ENCODE results near the gene ZSCAN9. TPM values are rescaled to one million over a fixed set of nuclear protein-coding genes. Genes with fewer than 3 reads are reported as not detected.

ZSCAN9 gene
- total and polyA plus RNA-seq, 2 of the 8 experiments (the other 6 are each of a cell fraction or from before 2014, with no cell fraction given), result 10.8 to 13.6 TPM

DNA sequence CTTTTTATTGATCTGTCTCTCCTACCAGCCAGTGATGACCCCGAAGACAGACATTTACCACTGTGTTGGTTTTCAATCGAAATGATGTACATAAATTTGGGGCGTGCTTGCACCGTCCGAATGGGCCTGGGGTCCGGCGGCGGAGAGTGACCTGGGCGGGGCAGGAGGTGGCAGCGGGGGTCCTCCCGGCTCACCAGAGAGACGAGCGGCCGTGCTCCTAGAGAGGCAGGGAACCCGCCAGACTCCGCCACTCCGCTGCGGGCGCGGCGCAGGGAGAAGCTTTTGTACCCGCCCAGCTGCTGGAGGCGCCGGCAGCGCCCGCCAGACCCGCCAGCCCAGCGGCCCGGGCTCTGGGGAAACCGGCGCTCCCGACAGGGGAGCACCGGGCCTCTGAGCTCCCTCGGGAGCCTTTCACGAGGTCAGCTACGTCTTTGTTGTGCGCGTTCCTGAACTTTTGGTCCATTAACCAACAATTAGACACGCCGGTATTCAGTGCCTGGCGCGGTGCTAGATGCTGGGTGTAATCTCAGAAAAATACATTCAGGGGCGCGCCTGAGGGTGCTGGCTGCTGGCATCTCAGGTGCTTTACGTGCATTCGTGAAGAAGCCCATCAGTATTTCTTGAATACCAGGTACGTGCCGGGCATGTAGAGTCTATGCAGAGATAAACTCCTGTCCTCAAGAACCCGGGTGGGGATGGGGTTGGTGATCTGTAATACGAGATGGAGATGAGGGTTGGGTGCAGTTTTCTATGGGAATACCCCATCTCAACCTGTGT, 56.4 kb downstream of the ZSCAN9 start, which contains the start of gene PGBD1 (continued):
- TF ChIP-seq SIN3A (conservative IDR thresholded peaks at IDR 0.05 in 1 of 2, IDR thresholded peaks at IDR 0.05 in 1 of 2; ENCODE audit: low read depth in 1 of 2, low read length in 2 of 2) (peak; percentile 60 to 92; a peak in 2 of 4 replicates), PHF8 (conservative IDR thresholded peaks at IDR 0.05; ENCODE audit: low read depth, low read length) (peak; percentile 81), EGR1 (IDR thresholded peaks at IDR 0.05; ENCODE audit: borderline replicate concordance, low read depth, low read length) (peak; percentile 13; the same call in 1 of the 2 replicates), YY1 (IDR thresholded peaks at IDR 0.05; ENCODE audit: low read depth, low read length) (0 out of 2 replicates have a peak, but pooled peaks have one; percentile 19), JUND (IDR thresholded peaks at IDR 0.05; ENCODE audit: low read length) (no peak), RBBP5 (IDR thresholded peaks at IDR 0.05; ENCODE audit: borderline replicate concordance, low read depth, low read length) (peak; percentile 88; the same call in 1 of the 2 replicates), EP300 (IDR thresholded peaks at IDR 0.05; ENCODE audit: borderline replicate concordance in 1 of 2, low read depth in 2 of 2, low read length in 2 of 2) (no peak), RAD21 (IDR thresholded peaks at IDR 0.05 in 1 of 2, conservative IDR thresholded peaks at IDR 0.05 in 1 of 2; ENCODE audit: low read depth in 2 of 2, low read length in 2 of 2) (peak; percentile 9 to 18; a peak in 1 of 4 replicates), NANOG (IDR thresholded peaks at IDR 0.05; ENCODE audit: insufficient read depth, low read depth, low read length, poor library complexity, severe bottlenecking) (no peak), ASH2L (IDR thresholded peaks at IDR 0.05; ENCODE audit: low read length) (peak; percentile 78), JUN (IDR thresholded peaks at IDR 0.05; ENCODE audit: low read depth, low read length) (no peak), SUZ12 (IDR thresholded peaks at IDR 0.05; ENCODE audit: low read length) (no peak), SRF (IDR thresholded peaks at IDR 0.05; ENCODE audit: low read depth, low read length) (no peak), CHD2 (IDR thresholded peaks at IDR 0.05; ENCODE audit: low read length) (no peak), SIX5 (IDR thresholded peaks at IDR 0.05; ENCODE audit: low read depth, low read length) (no peak), POLR2A (IDR thresholded peaks at IDR 0.05; ENCODE audit: control extremely low read depth in 1 of 2, low read depth in 2 of 2, low read length in 2 of 2) (peak; percentile 60 to 83), EZH2 (IDR thresholded peaks at IDR 0.05; ENCODE audit: low read depth, low read length, severe bottlenecking) (no peak), KDM1A (IDR thresholded peaks at IDR 0.05; ENCODE audit: borderline replicate concordance, low read length) (no peak), POLR2AphosphoS5 (IDR thresholded peaks at IDR 0.05; ENCODE audit: low read depth, low read length) (no peak), BRCA1 (IDR thresholded peaks at IDR 0.05; ENCODE audit: low read depth, low read length) (no peak), POU5F1 (IDR thresholded peaks at IDR 0.05; ENCODE audit: low read depth, low read length) (no peak), MAFK (IDR thresholded peaks at IDR 0.05; ENCODE audit: low read depth, low read length) (no peak), SIRT6 (IDR thresholded peaks at IDR 0.05; ENCODE audit: low read length) (no peak)
- TF ChIP-seq, protein P1, sequence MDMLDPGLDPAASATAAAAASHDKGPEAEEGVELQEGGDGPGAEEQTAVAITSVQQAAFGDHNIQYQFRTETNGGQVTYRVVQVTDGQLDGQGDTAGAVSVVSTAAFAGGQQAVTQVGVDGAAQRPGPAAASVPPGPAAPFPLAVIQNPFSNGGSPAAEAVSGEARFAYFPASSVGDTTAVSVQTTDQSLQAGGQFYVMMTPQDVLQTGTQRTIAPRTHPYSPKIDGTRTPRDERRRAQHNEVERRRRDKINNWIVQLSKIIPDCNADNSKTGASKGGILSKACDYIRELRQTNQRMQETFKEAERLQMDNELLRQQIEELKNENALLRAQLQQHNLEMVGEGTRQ (IDR thresholded peaks at IDR 0.05; ENCODE audit: low read length), result no peak

Data from H1 (cell line).